ENCODE measurements around the gene OR2T8.
A peak's percentile ranks its signal among the peaks of the same experiment; 100 is the strongest.

The OR2T8 gene, protein sequence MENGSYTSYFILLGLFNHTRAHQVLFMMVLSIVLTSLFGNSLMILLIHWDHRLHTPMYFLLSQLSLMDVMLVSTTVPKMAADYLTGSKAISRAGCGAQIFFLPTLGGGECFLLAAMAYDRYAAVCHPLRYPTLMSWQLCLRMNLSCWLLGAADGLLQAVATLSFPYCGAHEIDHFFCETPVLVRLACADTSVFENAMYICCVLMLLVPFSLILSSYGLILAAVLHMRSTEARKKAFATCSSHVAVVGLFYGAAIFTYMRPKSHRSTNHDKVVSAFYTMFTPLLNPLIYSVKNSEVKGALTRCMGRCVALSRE

DNA sequence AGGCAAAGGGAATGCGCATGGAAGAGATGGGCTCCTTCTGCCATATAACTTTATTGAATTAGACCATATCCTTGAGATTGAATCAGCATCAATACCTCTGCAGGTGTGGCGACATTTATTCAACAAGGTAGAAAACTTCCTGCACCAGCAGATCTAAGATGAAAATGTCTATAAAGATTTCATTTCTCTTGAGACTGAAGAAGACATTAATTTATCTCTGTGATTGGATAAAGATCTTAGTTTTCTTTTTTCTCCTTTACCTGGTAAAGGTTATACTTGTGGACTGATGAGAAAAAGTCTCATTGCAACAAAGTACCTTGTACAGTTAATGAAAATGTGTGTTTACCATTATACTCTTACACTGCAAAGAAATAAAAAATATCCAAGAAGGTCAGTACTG is at the start of gene OR2T8:
TSS of gene OR2T8 (plus strand) at position 301 of the 400 bp plus-strand sequence. CDS start 766 bp downstream, outside the sequence.
- Histone ChIP-seq H3K27ac (no peak within 1 kb of the TSS), H3K36me3 (no peaks in the 10 kb centered on the region), H3K4me3 (no peak within 1 kb of the TSS), H3K27me3 (no peaks in the 10 kb centered on the region), H3K4me2 (no peak within 1 kb of the TSS), H4K20me1 (no peaks in the 10 kb centered on the region), H3K4me1 (peaks cover 0 to 28% (median 0%) of the 10 kb centered on the region in 10 experiments; a peak in 5 of 20 replicates), H3K9ac (no peak within 1 kb of the TSS), H3K9me3 (replicated peaks in 1 of 11) (no peaks in the 10 kb centered on the region)
- TF ChIP-seq Cebpa-rat (IDR thresholded peaks at IDR 0.05) = no peak

DNA sequence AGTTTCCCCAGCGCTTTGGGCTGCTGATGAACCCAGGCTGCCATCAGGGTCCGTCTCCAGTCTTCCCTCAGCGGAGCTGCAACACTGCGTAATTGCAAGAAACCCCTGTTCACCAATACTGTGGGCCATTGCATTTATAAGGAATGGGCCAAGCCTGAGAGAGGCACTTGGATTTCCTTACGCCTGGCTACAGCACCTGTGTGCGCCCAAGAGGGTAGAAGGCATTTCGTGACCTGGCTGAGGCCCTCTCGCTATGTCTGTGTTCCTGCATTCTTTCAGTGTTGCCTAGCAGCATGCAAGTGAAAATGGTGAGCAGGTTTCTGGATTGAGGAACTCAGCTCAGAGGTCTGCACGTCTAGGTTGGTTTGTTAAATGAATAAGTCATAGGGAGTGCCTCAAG is 36.7 kb upstream of the OR2T8 start:
- H3K4me1 ChIP-seq = peaks cover 0 to 11% (median 0%) of the 10 kb centered on the region in 10 experiments; a peak in 2 of 20 replicates
- no peaks in the 10 kb centered on the region for H4K20me1 ChIP-seq
- no peak overlapping the region for H3K4me2 ChIP-seq
- H3K4me3 ChIP-seq = no peak overlapping the region
- H3K27me3 ChIP-seq = no peaks in the 10 kb centered on the region
- H3K9ac ChIP-seq = no peak overlapping the region
- 0 out of 22 replicates have a peak, but pooled peaks cover 0 to 3% (median 0%) of the 10 kb centered on the region in 11 experiments for H3K36me3 ChIP-seq
- TF ChIP-seq Cebpa-rat (IDR thresholded peaks at IDR 0.05) = no peak
- no peaks in the 10 kb centered on the region for H3K9me3 ChIP-seq (replicated peaks in 1 of 11)
- no peak overlapping the region for H3K27ac ChIP-seq

DNA sequence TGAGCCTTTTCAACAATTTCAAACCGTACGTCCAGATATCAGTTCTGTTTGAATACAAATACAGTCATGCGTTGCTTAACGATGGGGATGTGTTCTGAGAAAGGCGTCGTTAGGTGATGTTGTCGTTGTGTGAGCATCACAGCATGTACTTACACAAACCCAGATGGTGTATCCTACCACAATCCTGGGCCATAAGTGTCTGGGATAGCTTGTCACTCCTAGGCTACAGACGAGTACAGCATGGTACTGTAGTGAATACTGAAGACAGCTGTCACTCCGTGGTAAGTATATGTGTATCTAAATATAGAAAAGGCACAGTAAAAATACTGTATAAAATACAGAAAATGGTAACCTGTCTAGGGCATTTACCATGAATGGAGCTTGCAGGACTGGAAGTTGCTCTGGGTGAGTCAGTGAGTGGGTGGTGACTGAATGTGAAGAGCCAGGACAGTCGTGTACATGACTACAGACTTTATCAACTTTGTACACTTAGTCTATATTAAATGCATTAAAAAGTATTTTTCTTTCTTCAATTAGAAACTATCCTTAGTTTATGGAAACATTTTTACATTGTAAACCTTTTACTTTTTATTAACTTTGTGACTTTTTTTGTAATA is 35.1 kb upstream of the OR2T8 start:
- no peak overlapping the region for H3K9ac ChIP-seq
- no peak overlapping the region for H3K27ac ChIP-seq
- no peak for TF ChIP-seq Cebpa-rat (IDR thresholded peaks at IDR 0.05)
- H3K4me2 ChIP-seq = peak overlapping the region in 1 of 11 experiments; percentile 23; a peak in 1 of 22 replicates
- no peaks in the 10 kb centered on the region for H3K9me3 ChIP-seq (replicated peaks in 1 of 11)
- no peaks in the 10 kb centered on the region for H3K36me3 ChIP-seq
- H4K20me1 ChIP-seq = no peaks in the 10 kb centered on the region
- no peaks in the 10 kb centered on the region for H3K27me3 ChIP-seq
- H3K4me3 ChIP-seq = no peak overlapping the region
- H3K4me1 ChIP-seq = peaks cover 0 to 11% (median 0%) of the 10 kb centered on the region in 10 experiments; a peak in 2 of 20 replicates

DNA sequence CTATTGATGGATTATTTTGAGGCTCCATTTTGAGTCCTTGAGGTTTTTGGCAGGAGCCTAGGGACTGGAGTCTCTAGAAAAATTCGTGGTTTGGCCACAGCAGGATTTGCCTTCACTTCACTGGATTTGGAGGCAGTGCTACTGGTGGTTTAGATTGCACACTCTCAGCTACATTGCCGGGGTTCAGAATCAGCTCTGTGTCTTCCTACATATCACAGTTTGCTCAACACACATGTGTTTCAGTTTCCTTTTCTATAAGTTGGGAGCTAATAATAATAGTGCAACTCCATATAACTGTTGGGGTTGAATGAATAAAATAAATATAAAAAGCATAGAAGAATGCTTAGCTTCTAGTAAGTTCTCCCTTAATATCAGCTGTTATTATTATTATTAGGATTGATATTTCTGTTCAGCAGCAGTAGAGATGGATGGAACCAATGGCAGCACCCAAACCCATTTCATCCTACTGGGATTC is 24.9 kb upstream of the OR2T8 start, which contains the start of gene OR2W3:
TSS of gene OR2W3 (plus strand) at position 425 of the 475 bp plus-strand sequence. CDS start at position 425, 0 bp downstream.
- Histone ChIP-seq H3K9ac (no peak within 1 kb of the TSS), H3K4me1 (no peaks in the 10 kb centered on the region), H3K27ac (no peak within 1 kb of the TSS), H3K27me3 (no peaks in the 10 kb centered on the region), H3K9me3 (replicated peaks in 1 of 11) (no peaks in the 10 kb centered on the region), H3K36me3 (peaks cover 0 to 8% (median 0%) of the 10 kb centered on the region in 11 experiments; a peak in 2 of 22 replicates), H4K20me1 (no peaks in the 10 kb centered on the region), H3K4me2 (no peak within 1 kb of the TSS), H3K4me3 (no peak within 1 kb of the TSS)
- no peak for TF ChIP-seq Cebpa-rat (IDR thresholded peaks at IDR 0.05)

DNA sequence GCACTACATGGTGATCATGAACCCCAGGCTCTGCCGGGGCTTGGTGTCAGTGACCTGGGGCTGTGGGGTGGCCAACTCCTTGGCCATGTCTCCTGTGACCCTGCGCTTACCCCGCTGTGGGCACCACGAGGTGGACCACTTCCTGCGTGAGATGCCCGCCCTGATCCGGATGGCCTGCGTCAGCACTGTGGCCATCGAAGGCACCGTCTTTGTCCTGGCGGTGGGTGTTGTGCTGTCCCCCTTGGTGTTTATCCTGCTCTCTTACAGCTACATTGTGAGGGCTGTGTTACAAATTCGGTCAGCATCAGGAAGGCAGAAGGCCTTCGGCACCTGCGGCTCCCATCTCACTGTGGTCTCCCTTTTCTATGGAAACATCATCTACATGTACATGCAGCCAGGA is 24.1 kb upstream of the OR2T8 start:
- no peaks in the 10 kb centered on the region for H3K4me1 ChIP-seq
- no peaks in the 10 kb centered on the region for H3K27me3 ChIP-seq
- no peak overlapping the region for H3K4me3 ChIP-seq
- H3K36me3 ChIP-seq = peaks cover 0 to 8% (median 0%) of the 10 kb centered on the region in 11 experiments; a peak in 2 of 22 replicates
- H3K9me3 ChIP-seq (replicated peaks in 1 of 11) = no peaks in the 10 kb centered on the region
- no peak overlapping the region for H3K27ac ChIP-seq
- no peak overlapping the region for H3K4me2 ChIP-seq
- H4K20me1 ChIP-seq = no peaks in the 10 kb centered on the region
- no peak for TF ChIP-seq Cebpa-rat (IDR thresholded peaks at IDR 0.05)
- H3K9ac ChIP-seq = no peak overlapping the region

DNA sequence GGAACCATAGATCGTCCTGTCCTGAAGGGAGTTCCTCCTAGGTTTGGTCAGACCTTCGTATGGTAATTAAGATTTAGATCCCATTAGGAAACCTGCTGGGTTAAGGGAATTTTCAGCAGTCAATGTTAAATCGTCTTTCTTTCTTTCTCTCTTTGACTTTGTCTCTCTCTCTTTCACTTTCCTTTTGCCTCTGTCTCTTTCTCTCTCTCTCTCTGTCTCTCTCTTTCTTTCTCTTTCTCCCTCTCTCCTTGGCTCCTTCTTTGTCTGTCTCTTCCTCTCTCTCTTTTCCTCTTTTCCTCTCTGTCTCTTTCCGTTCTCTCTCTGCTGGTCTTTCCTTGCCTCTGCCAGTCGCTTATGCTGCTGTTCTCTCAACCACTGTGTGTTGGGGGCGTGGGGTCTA is 15.9 kb upstream of the OR2T8 start:
- Histone ChIP-seq H3K4me2 (no peak overlapping the region), H3K9me3 (replicated peaks in 1 of 11) (peaks cover 11 to 26% (median 20%) of the 10 kb centered on the region in 11 experiments; a peak in 21 of 22 replicates), H3K27ac (no peak overlapping the region), H3K9ac (no peak overlapping the region), H3K4me3 (no peak overlapping the region), H3K27me3 (no peaks in the 10 kb centered on the region), H3K4me1 (peaks cover 11 to 29% (median 18%) of the 10 kb centered on the region in 10 experiments), H4K20me1 (no peaks in the 10 kb centered on the region), H3K36me3 (peaks cover 0 to 5% (median 0%) of the 10 kb centered on the region in 11 experiments; a peak in 1 of 22 replicates)
- no peak for TF ChIP-seq Cebpa-rat (IDR thresholded peaks at IDR 0.05)

DNA sequence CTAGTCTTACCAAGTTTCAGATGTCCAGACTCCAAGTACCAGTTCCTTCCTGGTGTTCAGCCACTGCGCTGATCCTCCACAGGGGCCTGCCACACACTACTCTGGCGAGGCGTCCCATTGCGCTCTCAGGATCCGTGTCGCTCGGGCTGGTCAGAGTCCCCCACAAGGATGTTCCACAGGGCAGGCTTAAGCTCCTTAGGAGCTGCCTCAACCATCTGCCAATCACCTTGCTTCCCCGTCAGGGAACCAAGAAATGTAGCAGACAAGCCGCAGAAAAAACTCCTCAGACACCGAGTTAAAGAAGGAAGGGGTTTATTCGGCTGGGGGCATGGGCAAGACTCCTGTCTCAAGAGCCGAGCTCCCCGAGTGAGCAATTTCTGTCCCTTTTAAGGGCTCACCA is 14.9 kb upstream of the OR2T8 start:
- Histone ChIP-seq H3K4me3 (no peak overlapping the region), H3K9me3 (replicated peaks in 1 of 11) (peaks cover 11 to 26% (median 20%) of the 10 kb centered on the region in 11 experiments; a peak in 21 of 22 replicates), H3K9ac (no peak overlapping the region), H3K27me3 (no peaks in the 10 kb centered on the region), H4K20me1 (no peaks in the 10 kb centered on the region), H3K4me2 (no peak overlapping the region; a peak in 1 of 22 replicates), H3K27ac (no peak overlapping the region; a peak in 2 of 22 replicates), H3K4me1 (peaks cover 11 to 29% (median 18%) of the 10 kb centered on the region in 10 experiments), H3K36me3 (peaks cover 0 to 5% (median 0%) of the 10 kb centered on the region in 11 experiments; a peak in 1 of 22 replicates)
- no peak for TF ChIP-seq Cebpa-rat (IDR thresholded peaks at IDR 0.05)

DNA sequence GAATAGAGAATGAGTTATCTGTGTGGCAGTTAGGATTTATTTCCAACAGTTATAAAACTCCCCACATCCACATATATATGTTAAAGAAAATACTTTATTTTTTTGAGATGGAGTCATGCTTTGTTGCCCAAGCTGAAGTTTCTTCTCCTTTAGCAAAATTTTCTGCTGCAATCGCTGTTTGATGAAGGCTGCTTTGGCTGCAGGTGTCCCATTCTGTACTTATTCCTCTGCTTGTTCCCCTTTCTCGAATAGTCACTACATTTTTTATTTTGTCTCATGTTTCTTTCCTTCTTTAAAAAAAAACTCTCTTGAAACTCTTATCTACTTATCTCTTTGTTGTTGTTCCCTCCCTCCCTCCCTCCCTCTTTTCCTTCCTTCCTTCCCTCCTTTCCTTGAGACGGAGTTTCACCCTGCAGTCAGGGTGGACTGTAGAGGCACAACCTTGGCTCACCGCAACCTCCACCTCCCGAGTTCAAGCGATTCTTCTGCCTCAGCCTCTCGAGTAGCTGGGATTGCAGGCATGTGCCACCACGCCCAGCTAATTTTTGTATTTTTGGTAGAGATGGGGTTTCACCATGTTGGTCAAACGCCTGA is 14.0 kb upstream of the OR2T8 start:
- Histone ChIP-seq H3K36me3 (peaks cover 0 to 5% (median 0%) of the 10 kb centered on the region in 11 experiments; a peak in 1 of 22 replicates), H3K9me3 (replicated peaks in 1 of 11) (peaks cover 11 to 34% (median 24%) of the 10 kb centered on the region in 11 experiments; a peak in 21 of 22 replicates), H3K4me1 (peaks cover 11 to 29% (median 18%) of the 10 kb centered on the region in 10 experiments), H4K20me1 (no peaks in the 10 kb centered on the region), H3K27ac (peak overlapping the region in 10 of 11 experiments; percentile 40 to 76 (median 59); a peak in 17 of 22 replicates), H3K9ac (peak overlapping the region in 7 of 11 experiments; percentile 24 to 74 (median 58); a peak in 8 of 22 replicates), H3K4me2 (peak overlapping the region; percentile 48 to 85 (median 68)), H3K27me3 (no peaks in the 10 kb centered on the region), H3K4me3 (peak overlapping the region; percentile 25 to 51 (median 43); a peak in 19 of 20 replicates)
- no peak for TF ChIP-seq Cebpa-rat (IDR thresholded peaks at IDR 0.05)

Measured in BLaER1 treated with 17β-estradiol and CSF1 and Interleukin-3, amounts not matched to agents 10 nM and 100 nM (cell line).